Left ventricle myocardium inferior (tissue), 1 donor: ENCODE measurements around the gene CCDC81. TPM values are rescaled to one million over a fixed set of nuclear protein-coding genes. Genes with fewer than 3 reads are reported as not detected.

ENCODE experiments used
- DNase-seq: peaks from one replicate; pipeline ENCODE4 v3.0.0-alpha.2; 2020
- H3K27ac ChIP-seq: fragments of 200-600 bp; replicated peaks from 2 replicates; pipeline ENCODE4 v1.8.0; 2021
- H3K27me3 ChIP-seq: fragments of 200-600 bp; 2 replicates; pipeline ENCODE4 v1.8.0; 2021; ENCODE audit warnings: low read depth
- H3K36me3 ChIP-seq: fragments of 200-600 bp; 2 replicates; pipeline ENCODE4 v1.8.0; 2021
- H3K4me1 ChIP-seq: fragments of 200-600 bp; 2 replicates; pipeline ENCODE4 v1.8.0; 2021
- H3K4me3 ChIP-seq: fragments of 200-600 bp; 2 replicates; pipeline ENCODE4 v1.8.0; 2021; ENCODE audit warnings: mild to moderate bottlenecking, moderate library complexity
- H3K9me3 ChIP-seq: fragments of 200-600 bp; replicated peaks from 2 replicates; pipeline ENCODE4 v1.8.0; 2021
- intact Hi-C: fragments of 100-400 bp; cut with micrococcal nuclease; formaldehyde crosslinking; loops from one replicate; pipeline ENCODE4 v1.11.0; 2022
- total RNA-seq: library from RNA; stranded (reverse); fragmentation: NEBNext Ultra II Directional; extraction: Animal tissue kit (Norgen Biotek cat#: 25700); gene quantifications from one replicate; pipeline ENCODE4 v1.2.1, GENCODE V29; 2021
- TF ChIP-seq, protein P1 (sequence below): fragments of 200-600 bp; IDR thresholded peaks from 2 replicates; pipeline ENCODE4 v1.8.0; 2021; ENCODE audit warnings: antibody characterized with exemption, mild to moderate bottlenecking, borderline replicate concordance
- donor health status: DM: no; HTN: yes; CAD: no; lungs with severe emphysema.

Gene CCDC81
- total RNA-seq, 1 donor from 2014 or later, result 0.71 TPM

DNA sequence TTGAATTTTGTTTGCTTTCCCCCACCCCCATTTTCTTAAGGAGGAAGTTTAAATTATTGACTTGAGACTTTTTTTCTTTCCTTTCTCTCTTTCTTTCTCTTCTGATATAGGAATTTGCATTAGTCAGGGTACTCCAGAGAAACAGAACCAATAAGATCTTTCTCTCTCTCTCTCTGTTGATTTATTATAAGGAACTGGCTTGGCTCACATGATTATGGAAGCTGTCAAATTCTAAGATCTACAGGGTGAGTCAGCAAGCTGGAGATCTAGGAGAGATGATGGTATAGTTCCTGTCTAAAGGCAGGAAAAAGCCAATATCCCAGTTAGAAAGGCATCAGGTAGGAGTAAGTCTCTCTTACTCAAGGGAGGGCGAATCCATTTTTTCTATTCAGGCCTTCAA is 64.0 kb downstream of the CCDC81 start:
- Histone ChIP-seq H3K4me1 (peaks cover 4% of the 10 kb centered on the region), H3K27me3 (no peaks in the 10 kb centered on the region), H3K9me3 (no peaks in the 10 kb centered on the region), H3K36me3 (peaks cover 33% of the 10 kb centered on the region), H3K4me3 (no peak overlapping the region), H3K27ac (no peak overlapping the region)
- TF ChIP-seq, protein P1, sequence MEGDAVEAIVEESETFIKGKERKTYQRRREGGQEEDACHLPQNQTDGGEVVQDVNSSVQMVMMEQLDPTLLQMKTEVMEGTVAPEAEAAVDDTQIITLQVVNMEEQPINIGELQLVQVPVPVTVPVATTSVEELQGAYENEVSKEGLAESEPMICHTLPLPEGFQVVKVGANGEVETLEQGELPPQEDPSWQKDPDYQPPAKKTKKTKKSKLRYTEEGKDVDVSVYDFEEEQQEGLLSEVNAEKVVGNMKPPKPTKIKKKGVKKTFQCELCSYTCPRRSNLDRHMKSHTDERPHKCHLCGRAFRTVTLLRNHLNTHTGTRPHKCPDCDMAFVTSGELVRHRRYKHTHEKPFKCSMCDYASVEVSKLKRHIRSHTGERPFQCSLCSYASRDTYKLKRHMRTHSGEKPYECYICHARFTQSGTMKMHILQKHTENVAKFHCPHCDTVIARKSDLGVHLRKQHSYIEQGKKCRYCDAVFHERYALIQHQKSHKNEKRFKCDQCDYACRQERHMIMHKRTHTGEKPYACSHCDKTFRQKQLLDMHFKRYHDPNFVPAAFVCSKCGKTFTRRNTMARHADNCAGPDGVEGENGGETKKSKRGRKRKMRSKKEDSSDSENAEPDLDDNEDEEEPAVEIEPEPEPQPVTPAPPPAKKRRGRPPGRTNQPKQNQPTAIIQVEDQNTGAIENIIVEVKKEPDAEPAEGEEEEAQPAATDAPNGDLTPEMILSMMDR, result no peak
- intact Hi-C loops, result no loop called here
- no peak for DNase-seq

DNA sequence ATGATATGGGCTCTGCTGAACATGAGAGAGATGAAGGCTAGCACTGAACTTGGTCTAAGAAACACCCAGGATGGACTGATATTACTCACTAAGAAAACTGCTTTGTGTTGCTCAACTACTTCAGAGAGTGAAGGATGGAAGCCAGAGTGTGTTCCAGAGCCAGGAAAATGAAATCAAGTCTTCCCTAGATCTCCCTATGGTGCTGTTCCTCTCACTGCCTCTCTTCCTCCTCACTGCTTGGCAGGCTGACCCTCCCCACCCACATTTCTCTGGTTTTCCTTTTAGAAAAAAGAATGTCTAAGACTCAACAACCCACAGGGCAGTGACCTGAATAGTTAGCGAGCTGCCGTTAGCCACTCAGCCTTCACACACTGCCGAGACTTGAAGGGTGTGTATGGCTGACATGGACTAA is 65.6 kb downstream of the CCDC81 start:
- Histone ChIP-seq H3K4me3 (no peak overlapping the region), H3K27ac (peak overlapping the region; percentile 57), H3K4me1 (peaks cover 4% of the 10 kb centered on the region), H3K27me3 (no peaks in the 10 kb centered on the region), H3K9me3 (no peaks in the 10 kb centered on the region), H3K36me3 (peaks cover 45% of the 10 kb centered on the region)
- intact Hi-C loops, result no loop called here
- DNase-seq, result peak; percentile 53
- TF ChIP-seq, protein P1, result no peak

DNA sequence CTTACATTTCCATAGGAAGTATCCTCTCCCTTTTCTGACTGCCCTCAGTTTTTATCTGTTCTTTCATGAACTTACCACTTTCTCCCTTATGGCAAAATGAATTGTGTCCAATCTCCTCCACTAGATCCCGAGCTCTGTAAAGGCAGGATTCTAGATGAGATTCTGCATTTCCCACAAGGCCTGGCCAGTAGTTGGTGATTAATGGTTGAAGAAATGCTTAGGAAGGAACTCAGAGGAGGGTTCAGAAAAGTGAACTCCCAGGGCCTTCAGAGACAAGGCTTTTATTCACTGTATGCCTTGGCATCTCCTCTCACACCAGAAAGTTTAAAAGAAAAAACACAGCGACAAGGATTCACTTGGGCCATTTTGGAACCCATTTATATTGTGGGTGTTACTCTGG is 66.2 kb downstream of the CCDC81 start:
- no peak for DNase-seq
- intact Hi-C loops, result no loop called here
- peaks cover 50% of the 10 kb centered on the region for H3K36me3 ChIP-seq
- TF ChIP-seq, protein P1, result no peak
- peaks cover 4% of the 10 kb centered on the region for H3K4me1 ChIP-seq
- no peaks in the 10 kb centered on the region for H3K9me3 ChIP-seq
- H3K4me3 ChIP-seq, result no peak overlapping the region
- H3K27ac ChIP-seq, result peak overlapping the region; percentile 57
- no peaks in the 10 kb centered on the region for H3K27me3 ChIP-seq

DNA sequence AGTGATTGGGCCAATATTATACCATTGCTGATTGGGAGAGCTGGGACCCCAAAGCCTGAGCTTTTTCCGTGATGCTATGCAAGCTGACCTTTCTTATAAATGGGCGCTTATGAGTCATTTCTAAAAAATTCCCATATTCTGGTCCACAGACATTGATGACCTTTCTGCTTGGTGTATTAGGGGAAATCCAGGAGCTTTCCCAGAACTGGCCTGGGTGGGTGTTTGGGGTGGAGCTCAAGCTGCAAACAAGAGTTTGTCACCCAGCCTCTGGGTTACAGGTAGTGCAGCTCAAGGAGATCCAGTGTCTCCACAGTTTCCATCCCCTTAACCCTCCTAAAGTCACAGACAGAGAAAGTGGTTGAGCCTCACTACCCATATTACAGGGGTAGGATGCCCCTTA is 67.7 kb downstream of the CCDC81 start:
- Histone ChIP-seq H3K4me3 (no peak overlapping the region), H3K36me3 (peaks cover 65% of the 10 kb centered on the region), H3K4me1 (peaks cover 4% of the 10 kb centered on the region), H3K27me3 (no peaks in the 10 kb centered on the region), H3K27ac (no peak overlapping the region), H3K9me3 (no peaks in the 10 kb centered on the region)
- TF ChIP-seq, protein P1, result no peak
- intact Hi-C loops, result no loop called here
- DNase-seq, result no peak

DNA sequence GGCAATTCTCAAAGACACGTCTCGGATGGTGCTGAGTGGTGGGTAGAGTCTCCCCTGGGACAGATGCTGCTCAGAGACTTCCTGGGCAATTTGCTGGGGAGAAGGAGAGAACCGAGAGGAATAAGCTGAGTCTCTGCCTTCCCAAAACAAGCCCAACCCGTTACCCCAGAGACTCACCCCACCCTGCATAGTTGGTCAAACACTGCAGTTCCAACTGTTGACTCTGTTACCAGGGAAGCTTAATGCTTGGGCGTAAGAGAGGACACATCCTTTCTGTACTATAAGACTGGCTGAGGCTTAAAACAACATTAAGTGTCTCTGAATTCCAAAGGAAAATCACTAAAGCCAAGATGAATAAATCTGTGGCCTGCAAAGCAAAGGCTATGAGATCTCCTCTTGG is 68.1 kb downstream of the CCDC81 start:
- no peak for DNase-seq

More for the DNA sequence above, 68.1 kb downstream of the CCDC81 start:
- H3K4me3 ChIP-seq, result no peak overlapping the region
- H3K27ac ChIP-seq, result no peak overlapping the region
- no peaks in the 10 kb centered on the region for H3K9me3 ChIP-seq
- peaks cover 4% of the 10 kb centered on the region for H3K4me1 ChIP-seq
- no peaks in the 10 kb centered on the region for H3K27me3 ChIP-seq
- TF ChIP-seq, protein P1, result no peak
- H3K36me3 ChIP-seq, result peaks cover 65% of the 10 kb centered on the region
- intact Hi-C loops, result no loop called here
